IMR-90 (cell line): ENCODE results near the gene VAC14. TPM values are rescaled to one million over a fixed set of nuclear protein-coding genes. Genes with fewer than 3 reads are reported as not detected.

Source experiments
- ATAC-seq: fragments of 200-7000 bp; cut with Tn5 transposase; 2 replicates; pipeline ENCODE4 v1.9.1; 2020; ENCODE audit warnings: low read depth, mild to moderate bottlenecking, moderate library complexity
- BruUV-seq: library from RNA; stranded (reverse); fragments of 400-500 nt; replicated peaks from 2 replicates; lab custom pipeline; 2021; lab: Mats Ljungman, UMichigan
- CTCF ChIA-PET: fragments of 300-600 bp; formaldehyde crosslinking; extraction: SDS; loops from one replicate; lab custom pipeline; 2021; ENCODE audit warnings: antibody characterized with exemption; lab: Yijun Ruan, JAX
- POLR2A ChIA-PET: fragments of 300-600 bp; sonication (Branson Sonifier 250); formaldehyde crosslinking; loops from one replicate; lab custom pipeline; 2022; ENCODE audit warnings: antibody characterized with exemption; ENCODE audit not compliant: unreplicated experiment; lab: Charles Lee
- DNase-seq: peaks from one replicate; pipeline ENCODE4 v3.0.0; 2013
- H2AFZ ChIP-seq: replicated peaks from 2 replicates; pipeline ENCODE3; 2013; ENCODE audit warnings: low read length, mild to moderate bottlenecking; ENCODE audit not compliant: poor library complexity
- H2AK5ac ChIP-seq: 2 replicates; pipeline ENCODE4 v1.6.1; 2013; ENCODE audit warnings: low read depth, low read length, inconsistent platforms
- H2AK9ac ChIP-seq: replicated peaks from 2 replicates; pipeline ENCODE3; 2013; ENCODE audit warnings: mild to moderate bottlenecking, low read depth, low read length, moderate library complexity; ENCODE audit not compliant: poor library complexity
- H2BK120ac ChIP-seq: 2 replicates; pipeline ENCODE4 v1.6.1; 2013; ENCODE audit warnings: low read depth, low read length, inconsistent platforms
- H2BK15ac ChIP-seq: 3 replicates; pipeline ENCODE4 v1.6.1; 2013; ENCODE audit warnings: low read depth, low read length, inconsistent platforms
- H2BK20ac ChIP-seq: 2 replicates; pipeline ENCODE4 v1.6.1; 2013; ENCODE audit warnings: low read depth, mild to moderate bottlenecking, inconsistent platforms, low read length, moderate library complexity
- H2BK5ac ChIP-seq: 2 replicates; pipeline ENCODE4 v1.6.1; 2013; ENCODE audit warnings: mild to moderate bottlenecking, low read depth, low read length, inconsistent platforms; ENCODE audit not compliant: poor library complexity, severe bottlenecking
- H3K14ac ChIP-seq: replicated peaks from 2 replicates; pipeline ENCODE4 v1.6.1; 2013; ENCODE audit warnings: low read depth, low read length, inconsistent platforms
- H3K18ac ChIP-seq: 2 replicates; pipeline ENCODE4 v1.6.1; 2013; ENCODE audit warnings: low read depth, low read length, control low read depth
- H3K23ac ChIP-seq: 2 replicates; pipeline ENCODE4 v1.6.1; 2013; ENCODE audit warnings: low read depth, low read length, inconsistent platforms
- H3K27ac ChIP-seq: 2 replicates; pipeline ENCODE4 v1.5.1; 2013; ENCODE audit warnings: mild to moderate bottlenecking, control low read depth, low read length; ENCODE audit not compliant: insufficient read depth
- H3K27me3 ChIP-seq: 2 replicates; pipeline ENCODE4 v1.6.1; 2013; ENCODE audit warnings: low read length; ENCODE audit not compliant: control insufficient read depth, insufficient read depth
- H3K36me3 ChIP-seq: 2 replicates; pipeline ENCODE4 v1.6.1; 2013; ENCODE audit warnings: low read length, mixed read lengths; ENCODE audit not compliant: control insufficient read depth, insufficient read depth
- H3K4ac ChIP-seq: 2 replicates; pipeline ENCODE4 v1.6.1; 2013; ENCODE audit warnings: low read depth, low read length, inconsistent platforms
- H3K4me1 ChIP-seq: 2 replicates; pipeline ENCODE4 v1.6.1; 2013; ENCODE audit warnings: low read length, mixed read lengths; ENCODE audit not compliant: control insufficient read depth, insufficient read depth
- H3K4me2 ChIP-seq: 2 replicates; pipeline ENCODE4 v1.6.1; 2013; ENCODE audit warnings: low read depth, mild to moderate bottlenecking, control low read depth, low read length, moderate library complexity
- H3K4me3 ChIP-seq: 2 replicates; pipeline ENCODE4 v1.5.1; 2013; ENCODE audit warnings: low read depth, mild to moderate bottlenecking, control low read depth, low read length, moderate library complexity; ENCODE audit not compliant: insufficient read depth
- H3K56ac ChIP-seq: 2 replicates; pipeline ENCODE4 v1.6.1; 2013; ENCODE audit warnings: low read length, inconsistent platforms; ENCODE audit not compliant: insufficient read depth; ENCODE audit errors: extremely low read depth
- H3K79me1 ChIP-seq, 2 experiments: 2 replicates each; pipeline ENCODE4 v1.6.1; 2013; ENCODE audit warnings: low read length in 2 of 2, inconsistent platforms in 1 of 2, low read depth in 1 of 2
- H3K9ac ChIP-seq: 2 replicates; pipeline ENCODE4 v1.6.1; 2013; ENCODE audit warnings: low read depth, low read length, control low read depth
- H3K9me1 ChIP-seq: 2 replicates; pipeline ENCODE4 v1.6.1; 2013; ENCODE audit warnings: low read length, inconsistent platforms; ENCODE audit not compliant: insufficient read depth
- H3K9me3 ChIP-seq: 2 replicates; pipeline ENCODE4 v1.6.1; 2013; ENCODE audit warnings: low read length; ENCODE audit not compliant: control insufficient read depth, insufficient read depth
- H4K20me1 ChIP-seq: 2 replicates; pipeline ENCODE4 v1.6.1; 2013; ENCODE audit warnings: low read length, inconsistent platforms; ENCODE audit not compliant: insufficient read depth
- H4K5ac ChIP-seq: 2 replicates; pipeline ENCODE4 v1.6.1; 2013; ENCODE audit warnings: mild to moderate bottlenecking, low read depth, low read length, control low read depth
- H4K8ac ChIP-seq, 2 experiments: 2 replicates each; pipeline ENCODE4 v1.6.1; 2013; ENCODE audit warnings: low read depth in 2 of 2, low read length in 2 of 2, control low read depth in 1 of 2, inconsistent platforms in 1 of 2
- H4K91ac ChIP-seq: 2 replicates; pipeline ENCODE4 v1.6.1; 2013; ENCODE audit warnings: low read depth, low read length, inconsistent platforms; ENCODE audit not compliant: insufficient read depth
- CEBPB ChIP-seq: IDR thresholded peaks from 2 replicates; pipeline ENCODE4 v1.6.1; 2012; ENCODE audit warnings: low read depth, low read length, improper control_type of control experiment
- CTCF ChIP-seq: conservative IDR thresholded peaks from 2 replicates; pipeline ENCODE4 v1.5.1; 2012; ENCODE audit warnings: mild to moderate bottlenecking, low read depth, low read length, improper control_type of control experiment
- ELK1 ChIP-seq: fragments of 150-350 bp; IDR thresholded peaks from 2 replicates; pipeline ENCODE4 v1.6.1; 2016; ENCODE audit warnings: low read depth, mild to moderate bottlenecking, low read length, moderate library complexity, borderline replicate concordance
- MAZ ChIP-seq: IDR thresholded peaks from 2 replicates; pipeline ENCODE4 v1.6.1; 2012; ENCODE audit warnings: low read depth, mild to moderate bottlenecking, low read length, improper control_type of control experiment, moderate library complexity, borderline replicate concordance
- MXI1 ChIP-seq: IDR thresholded peaks from 2 replicates; pipeline ENCODE4 v1.6.1; 2012; ENCODE audit warnings: low read depth, mild to moderate bottlenecking, low read length, moderate library complexity, borderline replicate concordance
- NFE2L2 ChIP-seq: fragments of 150-350 bp; IDR thresholded peaks from 2 replicates; pipeline ENCODE4 v1.6.1; 2016; ENCODE audit warnings: low read depth, mild to moderate bottlenecking, low read length
- POLR2A ChIP-seq: IDR thresholded peaks from 2 replicates; pipeline ENCODE4 v1.6.1; 2012; ENCODE audit warnings: mild to moderate bottlenecking, low read depth, low read length
- WGBS, 2 experiments: methylation state at CpG; one replicate each; pipeline versions ENCODE4 v1.1.5 to v1.1.7; 2013; ENCODE audit warnings: missing lambda C conversion rate in 2 of 2; ENCODE audit not compliant: insufficient read length in 1 of 2; ENCODE audit errors: extremely low coverage in 2 of 2; 5-methylcytosine and 5-hydroxymethylcytosine counted together
- dilution Hi-C: fragments of 300-500 bp; cut with HindIII; formaldehyde crosslinking; loops from one replicate; pipeline ENCODE4 v1.14.3; 2018; ENCODE audit warnings: low sequenced_read_pairs; ENCODE audit not compliant: unreplicated experiment
- in situ Hi-C: fragments of 300-500 bp; cut with MboI; formaldehyde crosslinking; loops from 3 replicates; pipeline ENCODE4 v1.14.3; 2019; ENCODE audit warnings: low sequenced_read_pairs, inconsistent platforms, mixed read lengths
- intact Hi-C: fragments of 100-400 bp; cut with micrococcal nuclease; formaldehyde crosslinking; loops from 2 replicates; pipeline ENCODE4 v1.10.0; 2022
- polyA plus RNA-seq, 3 experiments: library from polyadenylated mRNA; depleted of rRNA; stranded (reverse); fragments of >200 nt; gene quantifications; 2 replicates each; pipeline ENCODE4 v1.2.3, GENCODE V29; 2012; ENCODE audit warnings: low replicate concordance in 1 of 3
- total RNA-seq: library from RNA; depleted of rRNA; stranded (reverse); fragments of >200 nt; gene quantifications from 2 replicates; pipeline ENCODE4 v1.2.3, GENCODE V29; 2012

The VAC14 gene
- total and polyA plus RNA-seq, 2 of the 4 experiments (the other 2 are of a cell fraction): 21.1 to 40.2 TPM

- Histone ChIP-seq H3K9ac (no peak overlapping the region), H3K36me3 (peaks cover 75% of the 10 kb centered on the region), H2AFZ (no peak overlapping the region), H3K4me2 (no peak overlapping the region), H2BK15ac (no peak overlapping the region), H3K27me3 (no peaks in the 10 kb centered on the region), H3K27ac (no peak overlapping the region), H4K8ac (no peak overlapping the region), H2BK5ac (no peak overlapping the region), H2AK5ac (no peak overlapping the region), H3K79me1 (peaks cover 25 to 80% of the 10 kb centered on the region in 2 experiments), H2BK120ac (no peak overlapping the region), H2AK9ac (no peak overlapping the region), H4K5ac (no peak overlapping the region), H3K23ac (no peak overlapping the region), H4K91ac (no peak overlapping the region), H3K9me3 (no peaks in the 10 kb centered on the region), H3K4ac (no peak overlapping the region), H4K20me1 (peaks cover 75% of the 10 kb centered on the region), H3K56ac (no peak overlapping the region), H3K9me1 (peaks cover 2% of the 10 kb centered on the region; the same call in 1 of the 2 replicates), H3K18ac (no peak overlapping the region), H3K4me3 (no peak overlapping the region), H2BK20ac (no peak overlapping the region), H3K14ac (no peak overlapping the region), H3K4me1 (peaks cover 33% of the 10 kb centered on the region)
- dilution Hi-C loops: loop anchor here (10.0 kb wide), 1 partner anchor 86 kb away; no protein-coding TSS in a partner anchor
- intact Hi-C loops: no loop called here
- 90% methylated on average over 16 of the region's 31 CpGs; no CpG with 5 or more reads in 1 of the 2 experiments for WGBS, 2 experiments
- DNase-seq: no peak
- ATAC-seq: no peak
- no TSS peak for BruUV-seq
- TF ChIP-seq NFE2L2 (no peak), MXI1 (no peak), ELK1 (no peak), MAZ (no peak), CTCF (no peak), POLR2A (no peak), CEBPB (no peak)
- CTCF ChIA-PET: no interaction called here
- POLR2A ChIA-PET: no interaction called here
- in situ Hi-C loops: loop anchor here (25.0 kb wide), 1 partner anchor 683 kb away; the partner anchor contains the start of gene CALB2
Measured at GRCh38 chr16:70678898-70679670, 121.9 kb downstream of the VAC14 start.
